ENCODE data around the gene ZNF778.

ZNF778 gene

GRCh38 chr16:89217388-89218191, at the start of gene ZNF778:
TSS of gene ZNF778 (plus strand) at chr16:89217703. CDS start at chr16:89221128, 3,425 bp downstream.
- Histone ChIP-seq H3K27ac (peak within 1 kb of the TSS; percentile 31; the same call in 1 of the 2 replicates), H3K9me3 (ENCODE audit: low read depth, low read length) (no peaks in the 10 kb centered on the region), H3K4me3 (peak within 1 kb of the TSS; percentile 79), H3K9ac (ENCODE audit: insufficient read length) (peak within 1 kb of the TSS; percentile 86), H3K36me3 (ENCODE audit: insufficient read depth, low read length) (no peaks in the 10 kb centered on the region)
- no peak for DNase-seq (ENCODE audit: low read depth, low spot score)
- TF ChIP-seq POLR2AphosphoS5 (IDR thresholded peaks at IDR 0.05; ENCODE audit: borderline replicate concordance, low read depth, low read length) = peak; percentile 76; the same call in 1 of the 2 replicates
- TF ChIP-seq FOXP2 (optimal IDR thresholded peaks at IDR 0.05; ENCODE audit: control extremely low read depth, extremely low read length, insufficient read depth) = no peak
- no peak for TF ChIP-seq EZH2 (IDR thresholded peaks at IDR 0.05)

- no peak overlapping the region for H3K9ac ChIP-seq (ENCODE audit: insufficient read length)
- TF ChIP-seq EZH2 (IDR thresholded peaks at IDR 0.05) (no peak), POLR2AphosphoS5 (IDR thresholded peaks at IDR 0.05; ENCODE audit: borderline replicate concordance, low read depth, low read length) (no peak), FOXP2 (optimal IDR thresholded peaks at IDR 0.05; ENCODE audit: control extremely low read depth, extremely low read length, insufficient read depth) (no peak)
- DNase-seq (ENCODE audit: low read depth, low spot score) = no peak
- H3K36me3 ChIP-seq (ENCODE audit: insufficient read depth, low read length) = no peaks in the 10 kb centered on the region
- H3K27ac ChIP-seq = no peak overlapping the region
- no peaks in the 10 kb centered on the region for H3K9me3 ChIP-seq (ENCODE audit: low read depth, low read length)
- no peak overlapping the region for H3K4me3 ChIP-seq
These were observed 48.9 kb upstream of the ZNF778 start for GRCh38 chr16:89168381-89169189.

GRCh38 chr16:89169778-89170177, 47.7 kb upstream of the ZNF778 start:
- no peaks in the 10 kb centered on the region for H3K9me3 ChIP-seq (ENCODE audit: low read depth, low read length)
- DNase-seq (ENCODE audit: low read depth, low spot score) = no peak
- no peak for TF ChIP-seq FOXP2 (optimal IDR thresholded peaks at IDR 0.05; ENCODE audit: control extremely low read depth, extremely low read length, insufficient read depth)
- TF ChIP-seq POLR2AphosphoS5 (IDR thresholded peaks at IDR 0.05; ENCODE audit: borderline replicate concordance, low read depth, low read length) = no peak
- TF ChIP-seq EZH2 (IDR thresholded peaks at IDR 0.05) = no peak
- H3K9ac ChIP-seq (ENCODE audit: insufficient read length) = no peak overlapping the region
- no peaks in the 10 kb centered on the region for H3K36me3 ChIP-seq (ENCODE audit: insufficient read depth, low read length)
- no peak overlapping the region for H3K4me3 ChIP-seq
- no peak overlapping the region for H3K27ac ChIP-seq

GRCh38 chr16:89170346-89171215, 46.9 kb upstream of the ZNF778 start:
- peak overlapping the region; percentile 30; the same call in 1 of the 2 replicates for H3K4me3 ChIP-seq
- TF ChIP-seq POLR2AphosphoS5 (IDR thresholded peaks at IDR 0.05; ENCODE audit: borderline replicate concordance, low read depth, low read length) = no peak
- TF ChIP-seq FOXP2 (optimal IDR thresholded peaks at IDR 0.05; ENCODE audit: control extremely low read depth, extremely low read length, insufficient read depth) = no peak
- TF ChIP-seq EZH2 (IDR thresholded peaks at IDR 0.05) = no peak
- DNase-seq (ENCODE audit: low read depth, low spot score) = no peak
- no peaks in the 10 kb centered on the region for H3K9me3 ChIP-seq (ENCODE audit: low read depth, low read length)
- H3K36me3 ChIP-seq (ENCODE audit: insufficient read depth, low read length) = no peaks in the 10 kb centered on the region
- no peak overlapping the region for H3K27ac ChIP-seq
- H3K9ac ChIP-seq (ENCODE audit: insufficient read length) = no peak overlapping the region

- Histone ChIP-seq H3K9ac (ENCODE audit: insufficient read length) (no peak within 1 kb of the TSS), H3K36me3 (ENCODE audit: insufficient read depth, low read length) (no peaks in the 10 kb centered on the region), H3K4me3 (peak within 1 kb of the TSS; percentile 30; the same call in 1 of the 2 replicates), H3K9me3 (ENCODE audit: low read depth, low read length) (no peaks in the 10 kb centered on the region), H3K27ac (no peak within 1 kb of the TSS)
- TF ChIP-seq EZH2 (IDR thresholded peaks at IDR 0.05) (no peak), FOXP2 (optimal IDR thresholded peaks at IDR 0.05; ENCODE audit: control extremely low read depth, extremely low read length, insufficient read depth) (no peak), POLR2AphosphoS5 (IDR thresholded peaks at IDR 0.05; ENCODE audit: borderline replicate concordance, low read depth, low read length) (no peak)
- DNase-seq (ENCODE audit: low read depth, low spot score) = no peak
These were observed 46.0 kb upstream of the ZNF778 start, which contains the start of gene CDH15 for GRCh38 chr16:89171216-89172170. TSS of gene CDH15 (plus strand) at chr16:89171748. CDS start at chr16:89171832, 84 bp downstream.

GRCh38 chr16:89172171-89172527, 45.4 kb upstream of the ZNF778 start:
- no peaks in the 10 kb centered on the region for H3K9me3 ChIP-seq (ENCODE audit: low read depth, low read length)
- no peak for DNase-seq (ENCODE audit: low read depth, low spot score)
- no peak overlapping the region for H3K9ac ChIP-seq (ENCODE audit: insufficient read length)
- H3K4me3 ChIP-seq = no peak overlapping the region
- H3K27ac ChIP-seq = no peak overlapping the region
- H3K36me3 ChIP-seq (ENCODE audit: insufficient read depth, low read length) = no peaks in the 10 kb centered on the region
- TF ChIP-seq FOXP2 (optimal IDR thresholded peaks at IDR 0.05; ENCODE audit: control extremely low read depth, extremely low read length, insufficient read depth) (no peak), EZH2 (IDR thresholded peaks at IDR 0.05) (no peak)
